Stimulated activated CD4-positive, alpha-beta T cell treated with anti-CD3 and anti-CD28 coated beads, Interleukin-2, amount 100 ng/mL, for 48 hours (primary cell): ENCODE results near the gene RNPEP.
"Not testable (repeated sequence)": the region's sequence is repeated elsewhere in the genome, so short reads cannot be mapped to it uniquely, and the experiment has no call there.

Experiments used
- DNase-seq, 2 donors: peaks; one replicate each; pipeline ENCODE4 v3.0.0-alpha.2; 2020

The RNPEP gene

GRCh38 chr1:202011994-202012393, 29.5 kb downstream of the RNPEP start:
- no peak for DNase-seq

- no peak for DNase-seq
Observed at GRCh38 chr1:202012544-202013478, 30.4 kb downstream of the RNPEP start.

GRCh38 chr1:202013603-202014002, 31.2 kb downstream of the RNPEP start:
- no peak for DNase-seq

- DNase-seq = no peak
Observed at GRCh38 chr1:202014060-202014459, 31.6 kb downstream of the RNPEP start.

- DNase-seq = no peak
Observed at GRCh38 chr1:202014915-202015661, 32.6 kb downstream of the RNPEP start.

GRCh38 chr1:202015662-202015937, 33.2 kb downstream of the RNPEP start:
- no peak for DNase-seq

GRCh38 chr1:202016022-202016810, 33.8 kb downstream of the RNPEP start:
- no peak for DNase-seq

GRCh38 chr1:202016811-202017748, 34.6 kb downstream of the RNPEP start:
- DNase-seq = no peak

GRCh38 chr1:202017749-202018467, 35.5 kb downstream of the RNPEP start:
- DNase-seq = no peak

- no peak for DNase-seq
Observed at GRCh38 chr1:202018468-202019234, 36.2 kb downstream of the RNPEP start.

- not testable (repeated sequence) for DNase-seq
Observed at GRCh38 chr1:202019235-202019558, 36.7 kb downstream of the RNPEP start.

GRCh38 chr1:202023001-202023433, 40.6 kb downstream of the RNPEP start:
- no peak for DNase-seq

- no peak for DNase-seq
Observed at GRCh38 chr1:202029171-202029665, 46.8 kb downstream of the RNPEP start.

- DNase-seq = no peak
Observed at GRCh38 chr1:202029727-202030126, 47.3 kb downstream of the RNPEP start.

GRCh38 chr1:202031796-202032195, 49.3 kb downstream of the RNPEP start:
- DNase-seq = no peak

- no peak for DNase-seq
Observed at GRCh38 chr1:202034149-202034682, 51.8 kb downstream of the RNPEP start.

- DNase-seq = no peak
Observed at GRCh38 chr1:202034683-202035462, 52.4 kb downstream of the RNPEP start.

- no peak for DNase-seq
Observed at GRCh38 chr1:202036595-202037387, 54.3 kb downstream of the RNPEP start.
